Kidney epithelial cell (primary cell): Measurements from ENCODE around the gene ABLIM3. TPM values are rescaled to one million over a fixed set of nuclear protein-coding genes. Genes with fewer than 3 reads are reported as not detected.

ENCODE experiments used
- DNase-seq: peaks from one replicate; pipeline ENCODE4 v3.0.0-alpha.2; 2010; ENCODE audit warnings: low read depth
- H3K27me3 ChIP-seq: 2 replicates; pipeline ENCODE4 v1.6.0; 2011; ENCODE audit warnings: low read length; ENCODE audit not compliant: control insufficient read depth, insufficient read depth
- H3K36me3 ChIP-seq: 2 replicates; pipeline ENCODE4 v1.5.1; 2011; ENCODE audit warnings: low read length; ENCODE audit not compliant: control insufficient read depth, insufficient read depth
- H3K4me3 ChIP-seq: 2 replicates; pipeline ENCODE4 v1.5.1; 2011; ENCODE audit warnings: low read depth, mild to moderate bottlenecking, control low read depth, low read length
- CTCF ChIP-seq: IDR thresholded peaks from 2 replicates; pipeline ENCODE4 v1.5.1; 2011; ENCODE audit warnings: mild to moderate bottlenecking, moderate library complexity, low read length, control low read depth, inconsistent platforms; ENCODE audit not compliant: insufficient read depth, poor library complexity, severe bottlenecking
- total RNA-seq: library from RNA; depleted of rRNA; stranded (reverse); fragments of >200 nt; gene quantifications from 2 replicates; pipeline ENCODE4 v1.2.3, GENCODE V29; 2015

ABLIM3 gene
- total RNA-seq, 1 donor from 2014 or later = 35.2 TPM

GRCh38 chr5:149172261-149172660, 31.0 kb downstream of the ABLIM3 start:
- no peak for TF ChIP-seq CTCF
- Histone ChIP-seq H3K4me3 (no peak overlapping the region), H3K36me3 (no peaks in the 10 kb centered on the region), H3K27me3 (no peaks in the 10 kb centered on the region)
- DNase-seq = no peak

- TF ChIP-seq CTCF = no peak
- DNase-seq = no peak
- H3K4me3 ChIP-seq = no peak overlapping the region
Observed at GRCh38 chr5:149172709-149173505, 31.6 kb downstream of the ABLIM3 start.

GRCh38 chr5:149174847-149175234, 33.5 kb downstream of the ABLIM3 start:
- DNase-seq = no peak
- H3K27me3 ChIP-seq = no peaks in the 10 kb centered on the region
- no peak for TF ChIP-seq CTCF
- no peak overlapping the region for H3K4me3 ChIP-seq
- no peaks in the 10 kb centered on the region for H3K36me3 ChIP-seq

More at GRCh38 chr5:149172709-149173505, 31.6 kb downstream of the ABLIM3 start:
- no peaks in the 10 kb centered on the region for H3K27me3 ChIP-seq
- H3K36me3 ChIP-seq = no peaks in the 10 kb centered on the region

- no peak for TF ChIP-seq CTCF
- H3K27me3 ChIP-seq = no peaks in the 10 kb centered on the region
- no peaks in the 10 kb centered on the region for H3K36me3 ChIP-seq
- H3K4me3 ChIP-seq = no peak overlapping the region
- no peak for DNase-seq
Observed at GRCh38 chr5:149175346-149176105, 34.2 kb downstream of the ABLIM3 start.

GRCh38 chr5:149177339-149177843, 36.1 kb downstream of the ABLIM3 start:
- DNase-seq = no peak
- no peaks in the 10 kb centered on the region for H3K27me3 ChIP-seq
- no peak for TF ChIP-seq CTCF
- H3K36me3 ChIP-seq = no peaks in the 10 kb centered on the region
- H3K4me3 ChIP-seq = no peak overlapping the region
